Measurements from ENCODE around the gene DYRK1A. TPM values are rescaled to one million over a fixed set of nuclear protein-coding genes. Genes with fewer than 3 reads are reported as not detected.

The DYRK1A gene
- total RNA-seq, 1 experiment from 2014 or later = 35.5 TPM

DNA sequence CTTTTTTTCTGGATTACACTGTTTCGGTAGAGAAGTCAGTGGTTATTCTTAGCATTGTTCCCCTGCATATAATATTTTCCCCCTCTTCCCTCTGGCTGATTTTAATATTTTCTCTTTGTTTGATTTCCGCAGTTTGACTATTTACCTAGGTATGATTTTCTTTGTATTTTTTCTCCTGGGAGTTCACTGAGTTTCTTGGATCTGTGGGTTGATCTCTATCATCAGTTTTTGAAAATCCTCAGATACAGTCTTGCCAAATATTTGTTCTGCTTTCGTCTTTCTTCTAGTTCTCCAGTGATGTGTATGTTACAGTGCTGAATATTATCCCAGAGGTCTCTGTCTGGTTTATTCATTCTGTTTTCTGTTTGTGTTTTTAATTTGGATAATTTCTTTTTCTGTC lies 136.4 kb downstream of the DYRK1A start:
- H3K79me2 ChIP-seq (ENCODE audit: low read depth) = peaks cover 4% of the 10 kb centered on the region; the same call in 1 of the 2 replicates
- no peaks in the 10 kb centered on the region for H4K20me1 ChIP-seq (ENCODE audit: insufficient read depth)
- H3K4me3 ChIP-seq = no peak overlapping the region
- H3K4me2 ChIP-seq = no peak overlapping the region
- H3K27me3 ChIP-seq (ENCODE audit: insufficient read depth, low read depth) = no peaks in the 10 kb centered on the region
- H3K9me3 ChIP-seq (ENCODE audit: insufficient read depth, low read depth) = no peaks in the 10 kb centered on the region
- ChIA-PET CTCF (no interaction called here), POLR2A (ENCODE audit: unreplicated experiment) (no interaction called here)
- no peaks in the 10 kb centered on the region for H3K4me1 ChIP-seq (replicated peaks; ENCODE audit: insufficient read depth)
- no peak for DNase-seq
- TF ChIP-seq EZH2 (IDR thresholded peaks at IDR 0.05; ENCODE audit: low read depth) = no peak
- TF ChIP-seq, protein P1, sequence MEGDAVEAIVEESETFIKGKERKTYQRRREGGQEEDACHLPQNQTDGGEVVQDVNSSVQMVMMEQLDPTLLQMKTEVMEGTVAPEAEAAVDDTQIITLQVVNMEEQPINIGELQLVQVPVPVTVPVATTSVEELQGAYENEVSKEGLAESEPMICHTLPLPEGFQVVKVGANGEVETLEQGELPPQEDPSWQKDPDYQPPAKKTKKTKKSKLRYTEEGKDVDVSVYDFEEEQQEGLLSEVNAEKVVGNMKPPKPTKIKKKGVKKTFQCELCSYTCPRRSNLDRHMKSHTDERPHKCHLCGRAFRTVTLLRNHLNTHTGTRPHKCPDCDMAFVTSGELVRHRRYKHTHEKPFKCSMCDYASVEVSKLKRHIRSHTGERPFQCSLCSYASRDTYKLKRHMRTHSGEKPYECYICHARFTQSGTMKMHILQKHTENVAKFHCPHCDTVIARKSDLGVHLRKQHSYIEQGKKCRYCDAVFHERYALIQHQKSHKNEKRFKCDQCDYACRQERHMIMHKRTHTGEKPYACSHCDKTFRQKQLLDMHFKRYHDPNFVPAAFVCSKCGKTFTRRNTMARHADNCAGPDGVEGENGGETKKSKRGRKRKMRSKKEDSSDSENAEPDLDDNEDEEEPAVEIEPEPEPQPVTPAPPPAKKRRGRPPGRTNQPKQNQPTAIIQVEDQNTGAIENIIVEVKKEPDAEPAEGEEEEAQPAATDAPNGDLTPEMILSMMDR (conservative IDR thresholded peaks at IDR 0.05) = no peak
- H3F3A ChIP-seq (ENCODE audit: insufficient read depth, low read depth) = no peaks in the 10 kb centered on the region
- peaks cover 9% of the 10 kb centered on the region for H3K36me3 ChIP-seq (ENCODE audit: low read depth)
- H3K9me2 ChIP-seq (ENCODE audit: insufficient read depth) = no peaks in the 10 kb centered on the region
- no peak overlapping the region for H3K27ac ChIP-seq
- no TSS peak for BruUV-seq (replicated peaks)
- no peak overlapping the region for H2AFZ ChIP-seq
- intact Hi-C loops (cut with micrococcal nuclease; ENCODE audit: unreplicated experiment) = no loop called here

DNA sequence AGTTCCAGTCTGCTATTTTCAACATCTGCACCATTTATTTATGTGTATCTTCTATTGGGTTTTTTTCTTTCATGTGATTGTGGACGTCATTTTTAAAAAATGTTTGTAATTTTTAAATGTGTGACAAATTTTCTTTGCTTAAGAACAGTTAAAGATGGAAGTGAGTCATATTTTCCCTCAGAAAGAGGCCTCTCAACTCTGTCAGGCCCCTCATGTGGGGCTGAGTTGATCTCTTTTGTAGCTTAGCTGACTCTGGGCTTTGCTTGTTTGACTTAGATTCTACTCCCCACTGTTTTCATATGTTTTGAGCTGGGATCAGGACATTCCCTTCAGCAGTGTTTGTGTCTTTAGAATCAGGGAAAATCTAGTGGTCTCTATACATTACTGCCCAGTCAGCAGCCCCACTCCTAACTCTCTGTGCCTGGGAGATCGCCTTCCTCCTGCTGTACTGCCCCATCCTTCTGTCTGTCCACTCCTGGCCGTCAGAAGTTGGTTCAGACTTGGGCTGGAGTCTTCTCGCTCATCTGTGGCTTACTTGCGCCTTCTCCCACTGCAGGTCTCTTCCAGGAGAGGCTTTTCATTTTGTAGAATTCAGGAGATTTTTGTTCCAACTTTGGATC lies 137.4 kb downstream of the DYRK1A start:
- Histone ChIP-seq H3K4me1 (replicated peaks; ENCODE audit: insufficient read depth) (no peaks in the 10 kb centered on the region), H3K4me3 (no peak overlapping the region), H3K27ac (no peak overlapping the region), H3K9me3 (ENCODE audit: insufficient read depth, low read depth) (no peaks in the 10 kb centered on the region), H3K27me3 (ENCODE audit: insufficient read depth, low read depth) (no peaks in the 10 kb centered on the region), H3K9me2 (ENCODE audit: insufficient read depth) (no peaks in the 10 kb centered on the region), H3K79me2 (ENCODE audit: low read depth) (peaks cover 4% of the 10 kb centered on the region; the same call in 1 of the 2 replicates), H3K36me3 (ENCODE audit: low read depth) (peaks cover 9% of the 10 kb centered on the region), H3F3A (ENCODE audit: insufficient read depth, low read depth) (no peaks in the 10 kb centered on the region), H4K20me1 (ENCODE audit: insufficient read depth) (no peaks in the 10 kb centered on the region), H2AFZ (no peak overlapping the region), H3K4me2 (no peak overlapping the region)
- POLR2A ChIA-PET (ENCODE audit: unreplicated experiment) = no interaction called here
- CTCF ChIA-PET = no interaction called here
- no peak for TF ChIP-seq EZH2 (IDR thresholded peaks at IDR 0.05; ENCODE audit: low read depth)
- TF ChIP-seq, protein P1 (conservative IDR thresholded peaks at IDR 0.05) = no peak
- intact Hi-C loops (cut with micrococcal nuclease; ENCODE audit: unreplicated experiment) = no loop called here
- DNase-seq = no peak
- no TSS peak for BruUV-seq (replicated peaks)

DNA sequence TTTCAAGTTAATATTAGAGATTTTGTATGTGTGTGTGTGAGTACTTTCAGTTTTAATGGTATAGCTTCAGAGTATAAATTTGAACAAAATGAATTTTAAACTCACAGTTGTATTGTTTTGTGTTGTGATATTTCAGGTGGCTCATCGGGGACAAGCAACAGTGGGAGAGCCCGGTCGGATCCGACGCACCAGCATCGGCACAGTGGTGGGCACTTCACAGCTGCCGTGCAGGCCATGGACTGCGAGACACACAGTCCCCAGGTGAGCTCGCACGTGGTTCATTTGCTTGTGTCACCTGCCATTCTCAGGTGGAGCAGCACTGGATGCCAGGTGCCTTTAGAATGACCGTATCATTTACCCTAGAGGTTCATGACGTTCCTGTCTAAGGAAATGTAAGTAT lies 139.4 kb downstream of the DYRK1A start:
- Histone ChIP-seq H4K20me1 (ENCODE audit: insufficient read depth) (no peaks in the 10 kb centered on the region), H3K9me3 (ENCODE audit: insufficient read depth, low read depth) (no peaks in the 10 kb centered on the region), H3K4me2 (no peak overlapping the region), H3K36me3 (ENCODE audit: low read depth) (peaks cover 9% of the 10 kb centered on the region), H2AFZ (no peak overlapping the region), H3K4me3 (no peak overlapping the region), H3K9me2 (ENCODE audit: insufficient read depth) (no peaks in the 10 kb centered on the region), H3K79me2 (ENCODE audit: low read depth) (peaks cover 1% of the 10 kb centered on the region; the same call in 1 of the 2 replicates), H3K27me3 (ENCODE audit: insufficient read depth, low read depth) (no peaks in the 10 kb centered on the region), H3F3A (ENCODE audit: insufficient read depth, low read depth) (no peaks in the 10 kb centered on the region), H3K27ac (no peak overlapping the region), H3K4me1 (replicated peaks; ENCODE audit: insufficient read depth) (no peaks in the 10 kb centered on the region)
- ChIA-PET CTCF (no interaction called here), POLR2A (ENCODE audit: unreplicated experiment) (no interaction called here)
- intact Hi-C loops (cut with micrococcal nuclease; ENCODE audit: unreplicated experiment) = no loop called here
- no peak for TF ChIP-seq EZH2 (IDR thresholded peaks at IDR 0.05; ENCODE audit: low read depth)
- TF ChIP-seq, protein P1 (conservative IDR thresholded peaks at IDR 0.05) = no peak
- DNase-seq = no peak
- BruUV-seq (replicated peaks) = no TSS peak
